ENCODE results near the gene EPN3. TPM values are rescaled to one million over a fixed set of nuclear protein-coding genes. Genes with fewer than 3 reads are reported as not detected.
A peak's percentile ranks its signal among the peaks of the same experiment; 100 is the strongest.

EPN3 gene
- total and polyA plus RNA-seq, 2 donors from 2014 or later = 5.0 to 28.7 TPM

DNA sequence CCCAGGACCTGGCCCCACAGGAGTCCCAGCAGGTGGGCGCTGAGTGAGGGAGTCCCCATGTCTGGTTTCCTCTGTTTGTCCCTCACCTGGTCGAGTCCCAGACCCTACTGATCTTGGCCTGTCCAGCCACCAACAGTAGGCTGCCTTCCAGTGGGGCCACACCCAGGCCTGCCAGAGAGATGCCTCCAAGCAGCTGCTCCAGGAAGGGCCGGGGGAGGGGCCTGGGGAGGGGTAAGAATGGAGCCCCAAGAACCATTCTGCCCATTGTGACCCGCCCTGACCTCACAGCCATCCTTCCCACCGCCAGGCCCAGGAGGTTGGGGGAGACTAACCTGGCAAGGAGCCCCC lies 15.2 kb downstream of the EPN3 start:
- intact Hi-C loops (cut with DNase I) = loop anchor here (5.0 to 10.0 kb wide), 3 partner anchors 80 to 407 kb away; no protein-coding TSS in a partner anchor
- Histone ChIP-seq H3K4me1 (ENCODE audit: control insufficient read depth in 2 of 3, insufficient read depth in 2 of 3, low read depth in 1 of 3, low read length in 3 of 3) (peaks cover 0 to 17% (median 4%) of the 10 kb centered on the region in 3 donors), H3K27ac (ENCODE audit: low read depth in 2 of 2, low read length in 2 of 2) (peak overlapping the region in 1 of 2 donors; percentile 74), H3K9ac (ENCODE audit: low read length in 3 of 3) (peak overlapping the region in 1 of 3 donors; percentile 60), H3K4me3 (ENCODE audit: low read length in 3 of 3) (peak overlapping the region; percentile 46 to 61 (median 61)), H3K36me3 (ENCODE audit: control insufficient read depth in 2 of 3, insufficient read depth in 3 of 3, low read length in 3 of 3) (no peaks in the 10 kb centered on the region), H3K9me3 (ENCODE audit: control insufficient read depth in 2 of 3, insufficient read depth in 1 of 3, low read length in 3 of 3) (no peaks in the 10 kb centered on the region), H3K27me3 (ENCODE audit: control insufficient read depth, insufficient read depth, low read length) (no peaks in the 10 kb centered on the region)
- no peak for DNase-seq
- FAIRE-seq = no peak
- TF ChIP-seq, protein P1, sequence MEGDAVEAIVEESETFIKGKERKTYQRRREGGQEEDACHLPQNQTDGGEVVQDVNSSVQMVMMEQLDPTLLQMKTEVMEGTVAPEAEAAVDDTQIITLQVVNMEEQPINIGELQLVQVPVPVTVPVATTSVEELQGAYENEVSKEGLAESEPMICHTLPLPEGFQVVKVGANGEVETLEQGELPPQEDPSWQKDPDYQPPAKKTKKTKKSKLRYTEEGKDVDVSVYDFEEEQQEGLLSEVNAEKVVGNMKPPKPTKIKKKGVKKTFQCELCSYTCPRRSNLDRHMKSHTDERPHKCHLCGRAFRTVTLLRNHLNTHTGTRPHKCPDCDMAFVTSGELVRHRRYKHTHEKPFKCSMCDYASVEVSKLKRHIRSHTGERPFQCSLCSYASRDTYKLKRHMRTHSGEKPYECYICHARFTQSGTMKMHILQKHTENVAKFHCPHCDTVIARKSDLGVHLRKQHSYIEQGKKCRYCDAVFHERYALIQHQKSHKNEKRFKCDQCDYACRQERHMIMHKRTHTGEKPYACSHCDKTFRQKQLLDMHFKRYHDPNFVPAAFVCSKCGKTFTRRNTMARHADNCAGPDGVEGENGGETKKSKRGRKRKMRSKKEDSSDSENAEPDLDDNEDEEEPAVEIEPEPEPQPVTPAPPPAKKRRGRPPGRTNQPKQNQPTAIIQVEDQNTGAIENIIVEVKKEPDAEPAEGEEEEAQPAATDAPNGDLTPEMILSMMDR (IDR thresholded peaks at IDR 0.05; ENCODE audit: borderline replicate concordance, extremely low read depth, insufficient read depth) = no peak

DNA sequence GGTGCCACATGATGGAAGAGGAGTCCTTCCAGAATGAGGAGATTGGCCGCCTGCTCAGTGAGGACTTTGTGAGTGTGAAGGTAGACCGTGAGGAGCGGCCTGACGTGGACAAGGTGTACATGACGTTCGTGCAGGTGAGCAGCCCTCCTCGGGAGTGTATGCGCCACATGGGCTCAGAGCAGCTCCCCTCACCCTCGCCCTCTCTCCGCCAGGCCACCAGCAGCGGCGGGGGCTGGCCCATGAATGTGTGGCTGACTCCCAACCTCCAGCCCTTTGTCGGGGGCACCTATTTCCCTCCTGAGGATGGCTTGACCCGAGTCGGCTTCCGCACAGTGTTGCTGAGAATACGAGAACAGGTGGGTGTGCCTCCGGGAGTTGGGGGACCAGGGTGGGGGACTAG lies 16.3 kb downstream of the EPN3 start:
- H3K27ac ChIP-seq (ENCODE audit: low read depth in 2 of 2, low read length in 2 of 2) = no peak overlapping the region
- no peak for FAIRE-seq
- no peak for DNase-seq
- TF ChIP-seq, protein P1 (IDR thresholded peaks at IDR 0.05; ENCODE audit: borderline replicate concordance, extremely low read depth, insufficient read depth) = no peak
- H3K9me3 ChIP-seq (ENCODE audit: control insufficient read depth in 2 of 3, insufficient read depth in 1 of 3, low read length in 3 of 3) = no peaks in the 10 kb centered on the region
- intact Hi-C loops (cut with DNase I) = loop anchor here (5.0 to 10.0 kb wide), 3 partner anchors 78 to 406 kb away; no protein-coding TSS in a partner anchor
- H3K27me3 ChIP-seq (ENCODE audit: control insufficient read depth, insufficient read depth, low read length) = no peaks in the 10 kb centered on the region
- H3K4me1 ChIP-seq (ENCODE audit: control insufficient read depth in 2 of 3, insufficient read depth in 2 of 3, low read depth in 1 of 3, low read length in 3 of 3) = peaks cover 0 to 9% (median 4%) of the 10 kb centered on the region in 3 donors
- no peak overlapping the region for H3K9ac ChIP-seq (ENCODE audit: low read length in 3 of 3)
- H3K4me3 ChIP-seq (ENCODE audit: low read length in 3 of 3) = no peak overlapping the region
- no peaks in the 10 kb centered on the region for H3K36me3 ChIP-seq (ENCODE audit: control insufficient read depth in 2 of 3, insufficient read depth in 3 of 3, low read length in 3 of 3)

DNA sequence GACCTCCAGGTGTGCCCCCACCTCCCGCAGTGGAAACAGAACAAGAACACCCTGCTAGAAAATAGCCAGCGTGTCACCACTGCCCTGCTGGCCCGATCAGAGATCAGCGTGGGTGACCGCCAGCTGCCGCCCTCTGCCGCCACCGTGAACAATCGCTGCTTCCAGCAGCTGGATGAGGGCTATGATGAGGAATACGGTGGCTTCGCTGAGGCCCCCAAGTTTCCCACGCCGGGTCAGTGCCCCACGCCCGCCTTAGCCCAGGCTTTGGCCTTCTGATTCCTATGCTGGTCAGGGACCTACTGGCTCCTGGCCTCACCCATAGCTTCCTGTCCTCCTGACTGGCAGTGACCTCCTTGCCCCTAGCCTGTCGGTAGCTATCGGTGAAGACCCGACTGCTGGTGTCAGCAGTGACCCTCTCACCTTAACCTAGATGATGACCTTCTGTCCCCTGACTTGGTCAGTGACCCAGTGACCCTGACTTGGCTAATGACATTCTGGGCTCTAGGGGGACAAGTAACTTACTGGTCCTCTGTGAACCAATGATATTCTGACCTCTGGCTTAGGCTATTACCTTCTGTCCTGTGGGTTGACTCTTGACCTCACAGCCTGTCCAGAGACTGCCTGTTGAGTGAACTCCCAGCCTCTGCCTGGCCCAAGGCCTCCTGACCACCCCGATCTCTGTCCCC lies 16.9 kb downstream of the EPN3 start:
- Histone ChIP-seq H3K9ac (ENCODE audit: low read length in 3 of 3) (no peak overlapping the region), H3K27ac (ENCODE audit: low read depth in 2 of 2, low read length in 2 of 2) (no peak overlapping the region), H3K9me3 (ENCODE audit: control insufficient read depth in 2 of 3, insufficient read depth in 1 of 3, low read length in 3 of 3) (no peaks in the 10 kb centered on the region), H3K36me3 (ENCODE audit: control insufficient read depth in 2 of 3, insufficient read depth in 3 of 3, low read length in 3 of 3) (peaks cover 0 to under 1% (median 0%) of the 10 kb centered on the region in 3 donors), H3K27me3 (ENCODE audit: control insufficient read depth, insufficient read depth, low read length) (no peaks in the 10 kb centered on the region), H3K4me1 (ENCODE audit: control insufficient read depth in 2 of 3, insufficient read depth in 2 of 3, low read depth in 1 of 3, low read length in 3 of 3) (peaks cover 0 to 9% (median 4%) of the 10 kb centered on the region in 3 donors), H3K4me3 (ENCODE audit: low read length in 3 of 3) (no peak overlapping the region)
- peak in 1 of 5 donors; percentile 66 for DNase-seq
- no peak for FAIRE-seq
- TF ChIP-seq, protein P1 (IDR thresholded peaks at IDR 0.05; ENCODE audit: borderline replicate concordance, extremely low read depth, insufficient read depth) = no peak
- intact Hi-C loops (cut with DNase I) = loop anchor here (5.0 to 10.0 kb wide), 3 partner anchors 78 to 405 kb away; no protein-coding TSS in a partner anchor
